Measurements from ENCODE around the gene RHBDF2. TPM values are rescaled to one million over a fixed set of nuclear protein-coding genes. Genes with fewer than 3 reads are reported as not detected.

RHBDF2 gene
- total RNA-seq, 1 experiment from 2014 or later = 12.2 TPM

GRCh38 chr17:76480632-76481031 is 20.6 kb downstream of the RHBDF2 start:
- no peak for DNase-seq (ENCODE audit: low read depth)

DNA sequence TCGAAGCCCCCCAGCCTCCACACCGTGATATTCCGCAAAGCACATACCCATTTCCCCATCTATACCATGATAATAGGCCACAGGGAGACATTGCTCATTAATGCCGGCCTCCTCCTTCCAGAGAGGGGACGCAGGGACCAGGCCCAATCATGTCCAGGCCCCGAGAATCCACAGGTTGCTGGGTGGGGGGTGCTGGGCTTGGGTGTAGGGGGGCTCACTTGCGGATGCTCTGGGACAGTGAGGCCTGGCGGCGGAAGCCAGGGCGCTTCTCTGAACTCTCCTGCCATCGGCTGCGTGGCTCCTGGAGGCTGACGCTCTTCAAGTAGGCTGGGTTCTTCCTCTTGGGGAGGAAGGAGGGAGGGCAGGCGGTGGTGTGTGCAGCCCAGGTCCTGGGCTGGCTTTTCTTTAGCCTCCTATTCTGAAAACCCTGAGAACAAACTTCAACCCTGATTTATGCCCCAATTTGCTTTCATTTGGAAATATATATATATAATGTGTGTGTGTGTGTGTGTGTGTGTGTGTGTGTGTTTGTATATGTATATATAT is 21.6 kb downstream of the RHBDF2 start:
- no peak for DNase-seq (ENCODE audit: low read depth)

DNA sequence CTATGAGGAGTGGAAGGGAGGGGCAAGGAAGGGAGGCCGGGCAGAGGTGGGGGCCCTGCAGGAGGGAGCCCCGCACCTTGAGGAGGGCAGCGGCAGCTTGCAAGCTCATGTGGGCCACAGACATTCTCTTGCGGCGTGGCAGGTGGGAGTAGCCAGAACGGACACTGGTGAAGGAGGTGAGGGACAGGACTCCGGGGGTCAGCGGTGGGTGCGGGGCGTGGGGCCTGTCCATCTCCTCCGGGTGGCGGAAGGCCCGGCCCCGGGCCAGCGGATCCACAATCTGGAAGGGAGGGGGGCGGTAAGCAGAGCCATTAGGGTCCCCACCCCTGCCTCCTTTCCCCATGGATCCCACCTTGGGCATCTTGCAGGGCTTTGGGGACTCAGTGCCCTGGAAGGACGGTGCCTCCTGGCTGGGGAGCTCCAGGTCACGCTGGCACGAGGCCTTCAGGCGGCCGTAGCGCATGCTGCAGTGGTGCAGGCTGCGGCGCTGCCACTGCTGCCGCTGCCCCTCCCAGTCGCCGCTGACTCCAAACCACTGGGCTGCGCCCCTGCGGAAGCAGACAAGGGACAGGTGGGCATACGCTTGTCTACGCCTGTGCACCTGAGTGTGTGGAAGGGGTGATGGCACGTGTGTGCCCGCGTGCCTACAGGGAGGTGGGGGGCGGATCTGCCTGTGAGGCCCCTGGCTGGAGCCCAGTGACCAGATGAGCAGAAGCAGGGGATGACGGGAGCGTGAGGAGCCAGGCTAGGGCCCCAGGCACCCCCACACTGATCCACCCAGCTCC is 22.3 kb downstream of the RHBDF2 start:
- DNase-seq (ENCODE audit: low read depth) = no peak

DNA sequence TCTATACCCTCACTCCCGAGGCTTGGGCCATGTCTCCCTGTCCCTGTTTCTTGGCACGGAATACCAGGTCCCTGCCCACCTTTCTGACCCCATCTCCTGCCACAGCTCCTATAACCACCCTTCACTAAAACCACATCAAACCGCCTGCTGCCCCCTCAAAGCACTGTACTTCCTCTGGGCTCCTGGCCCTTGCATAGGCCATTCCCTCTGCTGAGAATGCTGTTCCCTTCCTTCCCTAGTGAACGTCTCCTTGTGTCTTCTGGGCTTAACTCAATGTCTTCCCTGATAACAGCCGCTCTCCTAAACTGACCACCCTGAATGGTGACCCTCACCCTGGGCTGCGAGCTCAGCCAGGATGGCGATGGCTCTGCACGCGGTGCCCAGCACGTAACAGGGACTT is 23.1 kb downstream of the RHBDF2 start:
- DNase-seq (ENCODE audit: low read depth) = no peak

DNA sequence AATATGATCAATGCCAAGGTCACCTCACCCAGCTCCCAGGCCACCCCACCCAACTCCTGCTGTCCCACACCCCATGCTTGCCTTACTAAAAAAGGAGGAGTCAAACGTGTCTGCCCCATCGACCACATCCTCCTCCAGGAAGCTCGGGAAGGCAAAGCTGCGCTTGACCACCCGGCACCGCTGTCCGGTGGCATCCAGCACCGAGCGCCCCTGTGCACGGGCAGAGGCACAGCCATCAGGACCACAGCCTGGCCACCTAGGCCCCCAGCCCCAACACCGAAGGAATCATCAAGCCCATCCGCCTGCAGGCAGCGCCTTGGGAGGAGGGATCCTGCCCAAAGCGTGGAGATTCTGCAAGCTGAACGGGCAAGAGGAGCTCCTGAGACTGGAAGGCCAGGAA is 23.6 kb downstream of the RHBDF2 start:
- no peak for DNase-seq (ENCODE audit: low read depth)

- no peak for DNase-seq (ENCODE audit: low read depth)
These were observed 24.5 kb downstream of the RHBDF2 start for GRCh38 chr17:76476736-76477135.

GRCh38 chr17:76475302-76475701 is 25.9 kb downstream of the RHBDF2 start:
- no peak for DNase-seq (ENCODE audit: low read depth)

DNA sequence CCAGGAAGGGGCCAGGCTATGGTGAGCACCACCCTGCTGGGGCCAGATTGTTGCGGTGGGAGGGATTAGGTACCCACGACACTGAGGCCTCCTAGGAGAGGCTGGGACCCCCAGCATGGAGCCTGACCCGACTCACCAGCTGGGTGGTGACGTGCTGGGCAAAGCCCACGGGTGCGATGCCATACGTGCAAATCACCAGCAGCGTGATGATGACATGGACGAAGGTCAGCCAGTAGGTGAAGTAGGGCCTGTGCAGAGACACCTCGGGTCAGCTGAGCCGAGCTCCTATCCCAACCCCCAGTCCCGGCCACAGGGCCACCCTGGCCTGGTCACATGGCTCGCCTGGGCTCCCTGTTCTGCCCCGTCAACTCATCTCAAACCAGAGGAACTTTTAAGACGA is 26.3 kb downstream of the RHBDF2 start:
- no peak for DNase-seq (ENCODE audit: low read depth)

- no peak for DNase-seq (ENCODE audit: low read depth)
These were observed 27.0 kb downstream of the RHBDF2 start for GRCh38 chr17:76474238-76474637.

GRCh38 chr17:76473541-76473985 is 27.7 kb downstream of the RHBDF2 start:
- DNase-seq (ENCODE audit: low read depth) = no peak

GRCh38 chr17:76472726-76473125 is 28.5 kb downstream of the RHBDF2 start:
- DNase-seq (ENCODE audit: low read depth) = no peak

DNA sequence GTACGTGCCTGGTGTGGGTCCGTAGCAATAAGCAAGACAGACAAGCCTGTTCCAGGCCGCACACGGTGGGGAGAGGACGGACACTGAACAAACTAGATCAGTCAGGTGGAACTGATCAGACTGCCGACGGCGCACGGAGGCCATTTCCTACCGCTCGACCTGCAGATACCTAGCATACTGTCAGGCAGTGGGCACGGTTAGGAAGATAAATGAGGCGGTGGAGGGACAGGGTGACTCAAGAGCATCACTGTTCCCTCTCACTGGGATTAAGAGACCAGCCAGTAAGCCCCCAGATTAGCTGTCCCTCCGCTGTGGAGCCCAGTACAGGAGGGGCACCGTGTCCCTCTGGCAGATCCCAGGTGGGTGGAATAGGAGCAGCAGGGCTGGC is 29.0 kb downstream of the RHBDF2 start:
- DNase-seq (ENCODE audit: low read depth) = no peak

- DNase-seq (ENCODE audit: low read depth) = no peak
These were observed 29.5 kb downstream of the RHBDF2 start for GRCh38 chr17:76471498-76472257.

DNA sequence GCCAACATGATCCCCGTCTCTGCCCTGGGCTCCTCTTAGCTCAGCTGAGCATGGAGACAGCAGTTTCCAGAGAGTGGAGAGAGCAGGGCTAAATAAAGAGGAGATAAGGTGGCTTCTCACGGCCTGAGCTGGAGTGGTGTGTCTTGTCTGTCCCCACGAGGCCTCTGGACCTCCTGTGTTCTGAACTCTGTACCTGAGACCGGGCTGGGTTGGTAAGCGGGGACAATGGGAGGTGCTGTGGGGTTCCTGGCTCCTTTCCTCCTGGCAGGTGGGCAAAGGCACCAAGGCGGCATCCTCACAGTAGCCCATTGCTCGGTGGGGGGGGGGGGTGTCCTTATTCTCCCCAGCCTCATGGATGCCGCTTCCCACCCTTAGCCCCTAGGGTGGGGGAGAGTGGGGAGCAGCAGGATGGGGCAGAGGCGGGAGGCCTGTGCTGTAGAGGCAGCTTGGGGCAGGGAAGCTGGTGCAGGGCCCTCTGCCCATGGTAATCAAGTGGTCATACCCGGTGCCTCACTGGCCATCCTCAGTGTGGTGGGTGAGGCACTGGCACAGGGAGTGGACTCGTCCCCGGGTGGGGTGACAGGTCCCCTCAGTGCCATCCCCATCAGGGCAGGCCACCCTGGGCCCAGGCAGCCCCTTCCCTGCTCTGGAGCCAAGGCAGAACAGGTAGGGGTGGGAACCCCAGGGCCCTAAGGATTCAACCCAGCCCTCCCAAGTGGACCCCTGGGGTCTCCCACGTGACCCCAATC is 31.1 kb downstream of the RHBDF2 start:
- DNase-seq (ENCODE audit: low read depth) = no peak

DNA sequence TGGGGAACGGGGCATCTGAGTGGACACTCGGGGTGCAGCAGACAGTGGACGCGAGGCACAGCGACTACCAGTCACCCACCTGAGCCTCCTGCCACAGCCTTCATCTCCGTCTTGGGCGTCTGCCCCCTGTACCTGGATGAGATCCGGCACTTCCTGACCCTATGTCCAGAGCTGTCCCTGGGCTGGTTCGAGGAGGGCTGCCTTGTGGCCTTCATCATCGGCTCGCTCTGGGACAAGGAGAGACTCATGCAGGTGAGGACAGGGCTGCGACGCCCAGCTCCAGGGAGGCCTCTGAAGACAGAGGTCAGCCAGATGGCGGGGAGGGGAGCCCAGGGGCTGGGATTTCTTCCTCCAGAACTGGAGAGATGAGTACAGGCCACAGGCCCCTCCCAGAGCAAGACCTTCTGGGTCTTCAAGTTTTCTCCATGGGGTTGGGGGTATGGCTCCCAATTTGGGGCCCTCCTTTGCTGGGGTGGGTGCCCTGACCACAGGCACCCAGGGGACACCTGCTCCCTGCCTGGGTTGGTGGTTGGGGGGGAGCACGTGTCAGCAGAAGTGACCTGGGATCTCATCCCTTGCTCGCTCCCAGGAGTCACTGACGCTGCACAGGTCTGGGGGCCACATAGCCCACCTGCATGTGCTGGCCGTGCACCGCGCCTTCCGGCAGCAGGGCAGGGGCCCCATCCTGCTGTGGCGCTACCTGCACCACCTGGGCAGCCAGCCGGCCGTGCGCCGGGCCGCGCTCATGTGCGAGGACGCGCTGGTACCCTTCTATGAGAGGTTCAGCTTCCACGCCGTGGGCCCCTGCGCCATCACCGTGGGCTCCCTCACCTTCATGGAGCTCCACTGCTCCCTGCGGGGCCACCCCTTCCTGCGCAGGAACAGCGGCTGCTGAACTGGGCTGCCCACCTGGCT is 31.9 kb downstream of the RHBDF2 start:
- DNase-seq (ENCODE audit: low read depth) = no peak

DNA sequence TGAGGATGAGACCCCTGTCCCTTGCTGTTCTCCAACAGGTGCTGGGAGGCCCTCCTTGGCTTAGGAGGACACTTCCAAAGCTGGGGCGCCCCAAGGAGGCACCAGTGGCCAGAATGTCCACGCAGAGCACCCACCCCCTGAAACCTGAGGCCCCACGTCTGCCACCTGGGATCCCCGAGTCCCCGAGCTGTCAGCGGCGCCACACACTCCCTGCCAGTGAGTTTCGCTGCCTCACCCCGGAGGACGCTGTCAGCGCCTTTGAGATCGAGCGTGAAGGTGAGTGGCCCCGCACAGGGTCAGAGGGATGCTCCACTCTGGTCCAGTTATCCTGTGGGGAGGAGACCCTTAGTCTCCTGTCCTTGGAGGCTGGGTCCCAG is 32.6 kb downstream of the RHBDF2 start:
- DNase-seq (ENCODE audit: low read depth) = no peak

DNA sequence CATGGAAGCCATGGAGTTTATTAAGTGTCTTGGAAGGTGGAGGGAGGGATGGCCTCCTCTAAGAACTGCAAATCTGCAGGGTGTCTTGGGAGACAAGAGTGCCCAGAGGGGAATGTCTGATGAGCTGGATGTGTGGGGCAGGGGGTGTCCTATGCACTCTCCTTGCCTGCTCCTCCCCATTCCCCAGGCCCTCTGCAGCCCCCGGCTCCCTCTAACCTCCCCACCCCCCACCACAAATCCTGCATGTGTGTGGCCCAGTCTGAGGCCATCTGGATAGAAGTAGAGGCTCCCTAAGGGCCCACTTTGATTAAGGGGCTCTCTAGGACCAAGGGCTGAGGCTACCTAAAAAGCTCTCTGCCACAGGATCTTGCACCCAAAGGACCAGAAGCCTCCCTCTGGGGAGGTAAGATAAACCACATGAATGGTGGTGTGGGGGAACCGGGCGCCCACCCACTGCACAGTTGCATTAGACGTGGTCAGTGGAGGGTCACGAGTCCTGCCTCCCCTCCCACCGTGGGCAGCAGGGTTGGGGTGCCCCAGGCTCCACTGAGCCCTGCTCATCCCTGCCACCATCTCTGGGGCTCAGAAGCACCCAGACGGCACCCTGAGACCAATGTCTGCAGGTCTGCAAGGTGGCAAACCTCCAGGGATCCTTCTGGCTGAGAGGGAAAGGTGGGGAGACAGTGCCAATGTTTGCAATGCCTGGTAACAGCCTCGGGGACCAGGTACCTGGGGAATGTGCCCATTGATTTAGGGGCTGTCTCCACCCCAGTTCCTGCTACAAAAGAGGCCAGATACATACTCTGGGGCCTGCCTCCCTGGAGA is 33.2 kb downstream of the RHBDF2 start:
- no peak for DNase-seq (ENCODE audit: low read depth)

GRCh38 chr17:76467366-76467765 is 33.9 kb downstream of the RHBDF2 start, which contains the start of gene AANAT:
Gene AANAT, plus strand, starts transcription at chr17:76467603. Its CDS starts 1,144 bp downstream, at chr17:76468747.
- no peak for DNase-seq (ENCODE audit: low read depth)

GRCh38 chr17:76466775-76467130 is 34.5 kb downstream of the RHBDF2 start:
- DNase-seq (ENCODE audit: low read depth) = no peak
